COLO668 (cell line): Measurements from ENCODE around the gene SETX.
"Not testable (repeated sequence)": the region's sequence is repeated elsewhere in the genome, so short reads cannot be mapped to it uniquely, and the experiment has no call there.

ENCODE experiments used
- DNase-seq: peaks from one replicate; lab custom pipeline; 2025; ENCODE audit not compliant: unreplicated experiment; lab: John Stamatoyannopoulos, UW

SETX gene, protein sequence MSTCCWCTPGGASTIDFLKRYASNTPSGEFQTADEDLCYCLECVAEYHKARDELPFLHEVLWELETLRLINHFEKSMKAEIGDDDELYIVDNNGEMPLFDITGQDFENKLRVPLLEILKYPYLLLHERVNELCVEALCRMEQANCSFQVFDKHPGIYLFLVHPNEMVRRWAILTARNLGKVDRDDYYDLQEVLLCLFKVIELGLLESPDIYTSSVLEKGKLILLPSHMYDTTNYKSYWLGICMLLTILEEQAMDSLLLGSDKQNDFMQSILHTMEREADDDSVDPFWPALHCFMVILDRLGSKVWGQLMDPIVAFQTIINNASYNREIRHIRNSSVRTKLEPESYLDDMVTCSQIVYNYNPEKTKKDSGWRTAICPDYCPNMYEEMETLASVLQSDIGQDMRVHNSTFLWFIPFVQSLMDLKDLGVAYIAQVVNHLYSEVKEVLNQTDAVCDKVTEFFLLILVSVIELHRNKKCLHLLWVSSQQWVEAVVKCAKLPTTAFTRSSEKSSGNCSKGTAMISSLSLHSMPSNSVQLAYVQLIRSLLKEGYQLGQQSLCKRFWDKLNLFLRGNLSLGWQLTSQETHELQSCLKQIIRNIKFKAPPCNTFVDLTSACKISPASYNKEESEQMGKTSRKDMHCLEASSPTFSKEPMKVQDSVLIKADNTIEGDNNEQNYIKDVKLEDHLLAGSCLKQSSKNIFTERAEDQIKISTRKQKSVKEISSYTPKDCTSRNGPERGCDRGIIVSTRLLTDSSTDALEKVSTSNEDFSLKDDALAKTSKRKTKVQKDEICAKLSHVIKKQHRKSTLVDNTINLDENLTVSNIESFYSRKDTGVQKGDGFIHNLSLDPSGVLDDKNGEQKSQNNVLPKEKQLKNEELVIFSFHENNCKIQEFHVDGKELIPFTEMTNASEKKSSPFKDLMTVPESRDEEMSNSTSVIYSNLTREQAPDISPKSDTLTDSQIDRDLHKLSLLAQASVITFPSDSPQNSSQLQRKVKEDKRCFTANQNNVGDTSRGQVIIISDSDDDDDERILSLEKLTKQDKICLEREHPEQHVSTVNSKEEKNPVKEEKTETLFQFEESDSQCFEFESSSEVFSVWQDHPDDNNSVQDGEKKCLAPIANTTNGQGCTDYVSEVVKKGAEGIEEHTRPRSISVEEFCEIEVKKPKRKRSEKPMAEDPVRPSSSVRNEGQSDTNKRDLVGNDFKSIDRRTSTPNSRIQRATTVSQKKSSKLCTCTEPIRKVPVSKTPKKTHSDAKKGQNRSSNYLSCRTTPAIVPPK (N-terminal part only)

DNA sequence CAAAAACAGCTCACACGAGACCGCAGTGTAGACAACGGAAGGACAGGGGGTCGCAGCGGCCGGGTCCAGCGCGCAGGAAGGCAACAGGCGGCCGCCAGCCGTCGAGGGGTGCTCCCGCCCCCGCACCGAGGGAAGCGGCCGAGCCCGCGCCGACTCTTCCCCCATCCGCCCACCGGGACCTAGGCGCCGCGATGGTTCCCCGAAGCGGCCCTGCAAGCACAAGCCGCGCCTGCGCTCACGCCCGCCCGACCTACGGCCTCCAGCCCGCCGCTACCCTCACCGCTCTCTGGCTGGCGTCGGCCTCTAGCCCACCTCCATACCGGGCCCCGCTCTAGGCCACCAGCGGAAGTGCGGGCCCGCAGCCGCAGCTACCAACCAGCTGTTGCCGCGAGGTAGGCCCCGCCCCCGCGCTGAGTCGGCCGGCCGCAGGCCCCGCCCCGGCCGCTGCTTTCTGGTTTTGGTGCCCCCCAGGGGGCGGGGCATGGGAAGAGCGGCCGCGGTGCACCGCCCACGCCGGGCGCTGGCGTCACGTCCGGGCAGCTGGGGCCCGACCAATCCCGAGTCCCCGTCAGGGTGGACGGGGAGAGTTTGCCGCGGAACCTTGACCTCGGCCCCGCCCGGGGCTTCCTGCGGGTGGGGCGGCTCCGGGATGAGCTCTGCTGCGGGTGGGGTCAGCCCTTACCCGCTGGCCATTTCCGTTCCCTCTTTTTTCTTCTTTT lies at the start of gene SETX:
Gene SETX, minus strand, starts transcription at position 350 of the 719 bp plus-strand sequence. CDS start 5,558 bp downstream, outside the sequence.
- DNase-seq, result peak; percentile 98

GRCh38 chr9:132404228-132404881 lies 49.6 kb upstream of the SETX start:
- no peak for DNase-seq

- no peak for DNase-seq
Observed at GRCh38 chr9:132401824-132402223, 47.0 kb upstream of the SETX start.

DNA sequence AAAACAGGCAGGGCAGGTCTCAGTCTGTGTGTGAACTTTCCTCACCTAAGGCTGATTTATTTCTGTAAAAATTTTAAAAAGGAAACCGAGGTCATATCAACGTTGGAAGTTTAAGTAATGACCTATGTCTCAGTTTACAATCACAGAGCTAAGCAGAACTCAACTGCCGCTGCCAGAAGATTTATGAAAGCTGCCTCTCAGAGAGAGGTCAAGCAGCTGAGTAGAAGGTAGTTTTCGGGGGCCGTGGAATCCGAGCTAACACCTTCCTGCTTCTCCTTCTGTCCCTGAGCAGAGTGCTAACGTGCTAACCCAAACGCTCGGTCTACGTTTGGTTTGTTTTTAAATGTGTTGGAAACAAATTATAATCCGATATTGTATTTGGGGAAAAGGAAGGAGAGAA lies 40.8 kb upstream of the SETX start:
- DNase-seq, result no peak

GRCh38 chr9:132391449-132391848 lies 36.7 kb upstream of the SETX start:
- no peak for DNase-seq

DNA sequence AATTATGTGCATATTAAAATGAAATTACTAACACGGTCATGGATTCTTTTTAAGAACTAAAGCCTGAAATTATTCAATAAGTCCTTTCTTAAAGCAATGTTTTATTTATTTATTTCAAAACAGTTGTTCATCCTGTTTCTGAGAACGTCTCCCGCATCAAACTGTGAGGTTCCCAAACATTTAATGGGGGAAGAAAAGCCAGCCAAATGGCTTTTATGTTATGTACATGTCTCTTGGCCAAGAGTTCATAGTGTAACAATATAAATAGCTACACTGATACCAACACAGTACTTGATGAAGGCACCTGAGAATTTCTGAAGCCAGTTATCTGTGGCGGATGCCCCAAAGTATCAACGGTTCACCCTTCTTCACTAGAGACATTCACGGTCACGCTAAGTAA lies 36.2 kb upstream of the SETX start:
- DNase-seq, result no peak

GRCh38 chr9:132387133-132387532 lies 32.3 kb upstream of the SETX start:
- DNase-seq, result no peak

- DNase-seq, result no peak
Observed at GRCh38 chr9:132384376-132384775, 29.6 kb upstream of the SETX start.

DNA sequence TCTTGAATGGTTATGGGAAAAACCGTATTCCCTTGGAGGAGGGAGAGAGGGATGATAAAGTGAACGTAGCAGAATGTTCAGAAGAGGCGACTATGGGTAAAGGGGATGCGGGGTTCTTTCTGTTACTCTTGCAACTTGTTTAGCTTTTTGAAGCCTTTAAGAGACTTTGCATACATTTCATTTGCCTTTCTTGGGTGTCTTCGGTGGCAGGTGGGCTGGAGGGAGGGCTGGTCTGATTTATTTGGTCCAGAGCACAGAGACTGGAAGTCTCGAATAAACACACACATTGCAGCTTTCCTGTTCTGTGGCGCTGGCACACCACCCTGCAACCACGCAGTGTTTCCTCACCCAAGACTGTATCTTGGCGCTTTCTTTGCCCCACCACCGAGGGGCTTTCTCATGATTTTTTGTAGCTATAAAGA lies 28.7 kb upstream of the SETX start:
- DNase-seq, result no peak

DNA sequence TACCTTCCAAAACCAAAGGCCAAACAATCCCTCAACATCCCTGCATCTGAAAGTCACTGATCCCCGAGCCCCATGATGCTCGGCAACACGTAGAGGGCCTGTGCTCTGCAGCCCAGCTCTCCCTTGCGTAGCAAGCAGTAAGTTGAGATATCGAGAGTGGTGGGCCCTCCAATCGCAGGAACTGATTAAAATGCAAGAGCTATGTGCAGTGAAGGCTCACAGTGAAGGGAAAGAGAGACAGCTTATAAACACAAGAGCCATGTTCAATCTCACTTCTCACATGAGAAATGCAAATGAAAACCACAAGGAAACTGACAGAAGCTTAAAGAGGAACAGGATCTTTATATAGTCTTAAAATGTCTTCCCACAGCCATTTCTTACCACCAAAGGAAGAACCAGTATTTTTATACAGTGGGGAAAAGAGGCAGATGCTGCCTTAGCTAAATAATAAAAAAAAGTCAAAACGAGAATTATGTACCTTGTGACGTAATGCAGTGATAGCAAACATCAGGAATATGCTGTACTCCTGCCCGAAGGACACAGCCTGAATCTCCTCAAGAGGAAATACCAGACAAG lies 27.3 kb upstream of the SETX start:
- no peak for DNase-seq

GRCh38 chr9:132378416-132378815 lies 23.6 kb upstream of the SETX start:
- DNase-seq, result not testable (repeated sequence)

- not testable (repeated sequence) for DNase-seq
Observed at GRCh38 chr9:132377769-132378168, 23.0 kb upstream of the SETX start.

- no peak for DNase-seq
Observed at GRCh38 chr9:132372177-132373095, 17.6 kb upstream of the SETX start.

- no peak for DNase-seq
Observed at GRCh38 chr9:132370592-132370991, 15.8 kb upstream of the SETX start.

GRCh38 chr9:132369421-132369820 lies 14.6 kb upstream of the SETX start:
- DNase-seq, result no peak

- DNase-seq, result no peak
Observed at GRCh38 chr9:132367613-132368313, 13.0 kb upstream of the SETX start.

GRCh38 chr9:132366481-132366880 lies 11.7 kb upstream of the SETX start:
- no peak for DNase-seq

DNA sequence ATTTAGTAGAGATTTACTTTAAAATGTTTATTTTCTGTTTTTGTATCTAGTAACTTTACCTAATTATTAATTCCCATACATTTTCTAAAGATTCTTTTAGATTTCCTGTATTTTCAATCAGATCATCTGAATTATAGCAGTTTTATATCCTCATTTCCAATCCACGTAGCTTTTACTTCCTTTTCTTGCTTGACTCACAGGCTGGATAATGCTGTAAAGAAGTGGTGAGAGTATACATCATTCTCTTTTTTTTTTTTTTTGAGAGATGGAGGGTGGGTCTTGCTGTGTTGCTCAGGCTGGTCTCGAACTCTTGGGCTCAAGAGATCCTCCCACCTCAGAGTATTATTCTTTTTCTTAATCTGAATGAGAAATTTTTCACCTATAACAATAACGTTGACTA lies 11.2 kb upstream of the SETX start:
- no peak for DNase-seq
